Measurements from ENCODE around the gene C3orf70. TPM values are rescaled to one million over a fixed set of nuclear protein-coding genes. Genes with fewer than 3 reads are reported as not detected.

C3orf70 gene
- total RNA-seq, 1 donor from 2014 or later: 20.0 TPM

- DNase-seq (ENCODE audit: low spot score): no peak
Observed at GRCh38 chr3:185087419-185087818, 65.4 kb downstream of the C3orf70 start.

DNA sequence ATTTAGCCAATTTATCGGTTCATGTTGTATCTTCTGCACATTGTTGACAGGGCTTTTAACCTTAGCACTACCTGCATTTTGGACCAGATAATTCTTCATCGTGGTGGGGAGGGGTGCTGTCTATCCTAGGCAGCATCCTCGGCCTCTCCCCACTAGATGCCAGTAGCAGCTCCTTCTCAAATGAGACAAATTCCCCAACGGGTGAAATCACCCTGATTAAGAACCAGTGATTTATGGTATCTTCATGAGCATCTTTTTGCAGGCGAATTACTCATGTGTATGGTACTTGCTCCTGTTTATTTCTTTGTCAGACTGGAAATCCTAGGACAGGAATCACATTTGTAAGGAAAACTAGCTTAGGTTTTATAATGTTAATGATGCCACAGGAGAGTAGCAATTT is 68.0 kb downstream of the C3orf70 start:
- DNase-seq (ENCODE audit: low spot score): no peak

- DNase-seq (ENCODE audit: low spot score): no peak
Observed at GRCh38 chr3:185084402-185084801, 68.5 kb downstream of the C3orf70 start.

DNA sequence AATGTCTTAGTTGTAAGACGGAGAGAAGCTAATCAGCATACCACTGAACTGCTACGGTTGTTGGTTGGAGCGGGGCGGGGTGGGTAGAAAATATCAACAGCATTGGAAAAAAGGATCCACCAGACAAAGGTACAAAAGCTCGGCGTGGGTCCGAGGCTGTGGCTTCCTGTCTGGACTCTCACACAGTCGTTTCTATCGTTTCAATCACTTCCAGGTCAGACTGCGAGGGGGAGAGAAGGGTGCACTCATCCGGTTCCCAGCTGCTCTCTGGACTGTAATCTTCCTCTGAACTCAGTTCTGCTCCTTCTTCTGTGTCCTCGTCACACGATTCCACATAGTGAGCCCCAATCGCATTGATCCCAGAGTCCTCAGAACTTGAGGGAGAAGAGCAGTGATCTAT is 70.0 kb downstream of the C3orf70 start:
- no peak for DNase-seq (ENCODE audit: low spot score)

GRCh38 chr3:185082149-185082548 is 70.7 kb downstream of the C3orf70 start:
- no peak for DNase-seq (ENCODE audit: low spot score)

DNA sequence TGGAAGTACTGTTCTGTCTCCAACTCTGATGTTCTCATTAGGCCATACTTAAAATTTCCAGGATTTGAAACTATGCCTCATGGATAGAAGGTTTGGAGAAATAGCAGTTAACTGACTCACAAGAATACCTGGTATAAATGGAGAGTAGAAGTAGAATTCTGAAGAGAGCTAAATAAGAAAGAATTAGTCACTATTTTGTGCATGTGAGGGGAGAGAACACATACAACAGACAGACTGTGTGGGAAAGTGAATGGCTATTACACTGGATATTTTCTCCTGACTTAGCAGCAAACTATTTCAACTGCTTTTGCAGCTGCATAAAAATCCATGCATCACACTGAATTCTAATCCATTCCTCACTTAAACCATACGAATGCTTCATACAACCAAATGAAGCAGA is 71.3 kb downstream of the C3orf70 start:
- no peak for DNase-seq (ENCODE audit: low spot score)

- DNase-seq (ENCODE audit: low spot score): no peak
Observed at GRCh38 chr3:185079625-185080024, 73.2 kb downstream of the C3orf70 start.

DNA sequence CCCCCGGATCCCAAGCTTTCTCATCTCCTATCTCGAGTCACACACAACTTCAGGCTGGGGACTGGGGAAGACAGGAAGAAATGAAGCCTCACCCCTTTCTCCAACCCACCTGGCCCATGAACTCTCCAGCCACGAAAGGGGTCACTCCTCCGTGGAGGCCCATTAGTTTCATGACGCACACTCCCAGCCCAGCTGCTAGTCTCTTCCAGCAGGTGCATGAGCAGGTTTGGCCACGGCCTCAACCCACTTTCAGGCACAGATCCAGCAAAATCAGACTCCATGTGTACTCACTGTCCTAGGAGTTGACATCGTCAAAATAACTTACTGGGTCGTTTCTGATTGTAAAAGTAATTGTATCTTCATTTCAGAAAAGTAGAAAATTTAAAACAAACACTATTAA is 76.6 kb downstream of the C3orf70 start:
- no peak for DNase-seq (ENCODE audit: low spot score)

DNA sequence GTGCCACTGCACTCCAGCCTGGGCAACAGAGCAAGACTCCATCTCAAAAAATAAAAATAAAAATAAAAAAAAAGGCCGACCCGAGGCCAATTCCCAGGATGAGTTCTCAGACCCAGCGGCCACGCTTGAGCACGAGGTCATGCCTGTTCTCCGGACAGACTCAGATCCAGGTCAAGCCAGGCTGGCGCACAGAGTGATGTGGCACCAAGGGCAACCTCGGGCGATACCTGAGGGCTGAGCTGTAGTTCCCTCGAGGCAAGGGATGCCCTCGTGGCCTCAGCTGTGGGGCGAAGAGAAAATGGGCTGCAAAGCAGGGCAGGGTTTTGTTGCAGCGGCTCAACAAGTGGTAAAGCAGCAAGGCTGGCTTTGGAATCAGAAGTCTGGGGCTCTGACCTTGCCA is 77.3 kb downstream of the C3orf70 start:
- DNase-seq (ENCODE audit: low spot score): no peak

- no peak for DNase-seq (ENCODE audit: low spot score)
Observed at GRCh38 chr3:185071287-185071800, 81.5 kb downstream of the C3orf70 start.

- no peak for DNase-seq (ENCODE audit: low spot score)
Observed at GRCh38 chr3:185070491-185071286, 82.2 kb downstream of the C3orf70 start.

DNA sequence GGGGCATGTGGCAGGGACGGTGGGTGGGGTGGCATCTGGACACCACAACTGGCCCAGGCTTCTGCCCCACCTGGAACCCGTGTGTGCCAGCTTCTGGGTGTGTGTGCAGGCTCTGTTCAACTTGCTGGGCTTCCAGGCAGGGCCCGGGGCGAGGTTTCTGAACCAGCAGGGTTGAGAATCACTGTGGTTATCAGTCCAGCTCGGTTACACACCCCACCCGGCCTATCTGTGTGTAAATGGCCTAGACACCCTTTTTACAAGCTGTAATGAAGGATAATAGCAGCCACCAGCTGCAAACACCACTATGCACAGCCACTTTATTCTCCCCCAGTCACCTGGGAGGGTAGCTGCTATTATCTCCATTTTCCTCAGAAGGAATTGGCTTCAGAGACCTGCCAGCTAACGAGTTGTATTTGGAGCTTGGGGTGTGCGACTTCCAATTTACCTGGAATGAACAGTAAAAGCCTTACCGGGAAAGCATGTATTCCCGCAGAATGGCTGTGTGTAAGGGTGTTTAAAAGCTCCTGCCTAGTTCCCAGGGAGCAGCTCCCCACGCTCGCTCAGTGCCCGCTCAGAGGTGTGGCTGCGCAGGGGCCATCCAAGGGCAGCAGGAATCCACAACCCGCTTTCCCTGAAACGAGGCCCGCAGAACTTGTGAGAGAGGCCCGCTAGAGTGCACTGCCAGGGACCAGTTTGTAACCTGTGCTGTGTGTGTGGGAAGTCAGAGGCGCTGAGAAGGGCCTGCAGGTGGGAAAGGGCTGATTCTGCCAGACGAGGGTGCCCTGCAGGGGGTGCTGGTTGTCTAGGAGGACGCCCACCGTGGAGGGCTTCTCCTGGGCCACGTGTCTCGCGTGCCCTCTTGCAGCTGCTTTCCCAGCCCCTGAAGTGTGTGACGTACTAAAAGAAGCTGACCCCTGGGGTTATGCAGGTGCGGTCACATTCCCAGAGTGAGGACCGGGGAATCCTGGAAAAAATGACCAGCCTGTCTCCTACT is 83.5 kb downstream of the C3orf70 start:
- DNase-seq (ENCODE audit: low spot score): no peak

- no peak for DNase-seq (ENCODE audit: low spot score)
Observed at GRCh38 chr3:185067173-185067572, 85.7 kb downstream of the C3orf70 start.

GRCh38 chr3:185066251-185066650 is 86.6 kb downstream of the C3orf70 start:
- no peak for DNase-seq (ENCODE audit: low spot score)

- DNase-seq (ENCODE audit: low spot score): no peak
Observed at GRCh38 chr3:185065059-185065458, 87.8 kb downstream of the C3orf70 start.

DNA sequence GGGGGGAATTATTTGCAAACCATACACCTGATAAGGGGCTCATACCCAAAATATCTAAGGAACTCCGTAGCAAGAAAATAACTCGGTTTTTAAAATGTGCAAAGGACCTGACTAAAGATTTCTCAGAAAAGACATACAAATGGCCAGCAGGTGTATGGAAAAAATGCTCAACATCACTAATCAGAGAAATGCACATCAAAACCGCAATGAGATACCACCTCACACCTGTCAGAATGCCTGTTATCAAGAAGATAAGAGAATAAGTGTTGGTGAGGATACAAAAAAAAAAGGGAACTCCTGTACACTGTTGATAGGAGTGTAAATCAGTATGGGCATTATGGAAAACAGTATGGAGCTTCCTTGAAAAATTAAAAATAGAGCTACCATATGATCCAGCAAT is 89.4 kb downstream of the C3orf70 start:
- DNase-seq (ENCODE audit: low spot score): no peak

GRCh38 chr3:185062191-185062590 is 90.7 kb downstream of the C3orf70 start:
- DNase-seq (ENCODE audit: low spot score): no peak

DNA sequence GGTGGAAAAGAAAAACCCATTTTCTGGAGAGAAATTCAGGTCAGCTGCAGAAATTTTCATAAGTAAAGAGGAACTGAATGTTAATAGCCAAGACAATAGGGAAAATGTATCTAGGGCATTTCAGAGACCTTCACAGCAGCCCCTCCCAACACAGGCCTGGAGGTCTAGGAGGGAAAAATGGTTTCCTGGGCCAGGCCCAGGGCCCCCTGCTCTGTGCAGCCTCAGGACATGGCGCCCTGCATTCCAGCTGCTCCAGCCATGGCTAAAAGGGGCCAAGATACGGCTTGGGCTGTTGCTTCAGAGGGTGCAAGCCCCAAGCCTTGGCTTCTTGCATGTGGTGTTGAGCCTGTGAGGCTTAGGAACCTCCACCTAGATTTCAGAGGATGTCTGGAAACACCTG is 92.2 kb downstream of the C3orf70 start:
- DNase-seq (ENCODE audit: low spot score): no peak

- DNase-seq (ENCODE audit: low spot score): no peak
Observed at GRCh38 chr3:185059766-185060165, 93.1 kb downstream of the C3orf70 start.

DNA sequence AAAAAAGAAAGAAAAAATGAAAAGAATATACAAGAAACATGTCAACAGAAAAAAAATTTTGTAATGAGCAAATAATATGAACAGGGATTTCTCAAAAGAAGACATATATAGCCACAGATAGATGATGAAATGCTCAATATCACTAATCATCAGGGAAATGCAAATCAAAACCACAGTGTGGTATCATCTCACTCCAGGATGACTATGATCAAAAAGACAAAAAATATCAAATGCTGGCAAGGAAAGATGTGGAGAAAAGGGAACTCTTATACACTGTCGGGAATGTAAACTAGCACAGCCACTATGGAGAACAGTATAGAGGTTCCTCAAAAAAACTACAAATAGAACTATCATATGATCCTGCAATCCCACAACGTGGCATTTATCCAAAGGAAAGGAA is 94.1 kb downstream of the C3orf70 start:
- no peak for DNase-seq (ENCODE audit: low spot score)

GRCh38 chr3:185057829-185058228 is 95.0 kb downstream of the C3orf70 start:
- no peak for DNase-seq (ENCODE audit: low spot score)

- DNase-seq (ENCODE audit: low spot score): no peak
Observed at GRCh38 chr3:185056908-185057307, 96.0 kb downstream of the C3orf70 start.

DNA sequence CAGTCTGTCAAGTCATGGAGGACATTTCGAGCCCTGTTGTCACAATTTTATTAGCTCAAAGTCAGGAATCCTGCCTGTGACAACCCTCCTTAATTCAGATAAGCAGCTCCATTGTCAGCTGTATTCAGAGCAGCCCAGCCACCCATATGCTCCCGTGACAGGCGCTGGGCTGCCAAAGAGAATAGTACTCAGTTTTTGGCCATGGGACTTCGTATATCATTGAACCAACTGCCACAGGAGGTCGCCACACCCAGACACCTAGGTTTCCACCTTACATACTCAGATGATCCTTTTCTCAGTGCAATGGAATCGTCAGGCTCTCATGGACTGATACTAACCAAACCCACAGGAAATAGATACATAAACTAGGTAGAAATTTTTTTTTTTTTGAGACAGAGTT is 100.2 kb downstream of the C3orf70 start:
- DNase-seq (ENCODE audit: low spot score): no peak

Data from mucosa of gallbladder (tissue), 1 donor.